HepG2 (cell line): ENCODE measurements around the gene DTYMK.

Source experiments
- ARNT ChIP-seq: fragments of 450-650 bp; IDR thresholded peaks from 2 replicates; pipeline ENCODE4 v1.6.1; 2017
- CTCF ChIP-seq: sonication (generic); formaldehyde crosslinking; IDR thresholded peaks from 2 replicates; pipeline ENCODE4 v1.5.0; 2020; ENCODE audit warnings: mild to moderate bottlenecking, missing genetic modification reagents, moderate library complexity
- DRAP1 ChIP-seq: IDR thresholded peaks from 2 replicates; pipeline ENCODE4 v1.6.1; 2016; ENCODE audit warnings: missing genetic modification reagents, missing compliant biosample characterization
- EEA1 ChIP-seq: sonication (generic); formaldehyde crosslinking; IDR thresholded peaks from 2 replicates; pipeline ENCODE4 v1.5.1; 2020; ENCODE audit warnings: mild to moderate bottlenecking, missing genetic modification reagents, borderline replicate concordance
- FOXJ3 ChIP-seq: sonication (generic); formaldehyde crosslinking; IDR thresholded peaks from 2 replicates; pipeline ENCODE4 v1.4.0; 2020; ENCODE audit warnings: missing genetic modification reagents, mild to moderate bottlenecking, borderline replicate concordance
- IRF2 ChIP-seq: IDR thresholded peaks from 2 replicates; pipeline ENCODE4 v1.6.1; 2018; ENCODE audit warnings: missing genetic modification reagents, missing compliant biosample characterization
- MATR3 ChIP-seq: sonication (generic); formaldehyde crosslinking; IDR thresholded peaks from 2 replicates; pipeline ENCODE4 v1.4.0; 2020; ENCODE audit warnings: missing genetic modification reagents
- RFXAP ChIP-seq: sonication (generic); formaldehyde crosslinking; IDR thresholded peaks from 2 replicates; pipeline ENCODE4 v1.4.0; 2020; ENCODE audit warnings: missing genetic modification reagents, borderline replicate concordance
- TAF15 ChIP-seq: fragments of 200-400 bp; formaldehyde crosslinking; IDR thresholded peaks from one replicate; pipeline ENCODE4 v1.6.1; 2018; ENCODE audit warnings: mild to moderate bottlenecking, low read depth, low read length; ENCODE audit not compliant: poor library complexity, severe bottlenecking
- ZFX ChIP-seq: sonication (generic); formaldehyde crosslinking; IDR thresholded peaks from 2 replicates; pipeline ENCODE4 v1.4.0; 2020; ENCODE audit warnings: mild to moderate bottlenecking, low read depth, missing genetic modification reagents, moderate library complexity
- ZFYVE20 ChIP-seq: sonication (generic); formaldehyde crosslinking; IDR thresholded peaks from 2 replicates; pipeline ENCODE4 v1.8.0; 2023; ENCODE audit warnings: low read depth, mild to moderate bottlenecking, moderate library complexity, missing genetic modification reagents, borderline replicate concordance
- ZNF3 ChIP-seq: IDR thresholded peaks from 2 replicates; pipeline ENCODE4 v1.7.0; 2017; ENCODE audit warnings: inconsistent platforms

GRCh38 chr2:241665731-241666440 lies 20.7 kb downstream of the DTYMK start:
- no peak for TF ChIP-seq ZNF3 (CRISPR knock-in tag)
- TF ChIP-seq ARNT: no peak
- no peak for TF ChIP-seq DRAP1 (CRISPR knock-in tag)
- no peak for TF ChIP-seq RFXAP (CRISPR knock-in tag)
- no peak for TF ChIP-seq EEA1 (CRISPR knock-in tag)
- TF ChIP-seq CTCF (CRISPR knock-in tag): no peak
- no peak for TF ChIP-seq FOXJ3
- TF ChIP-seq TAF15: no peak
- TF ChIP-seq ZFX (CRISPR knock-in tag): no peak
- no peak for TF ChIP-seq ZFYVE20 (CRISPR knock-in tag)
- TF ChIP-seq IRF2 (CRISPR knock-in tag): no peak
- TF ChIP-seq MATR3 (CRISPR knock-in tag): no peak
